Stimulated activated CD4-positive, alpha-beta T cell treated with anti-CD3 and anti-CD28 coated beads, Interleukin-12 subunit alpha, Interleukin-12 subunit beta, amount 100 ng/mL, for 24 hours (primary cell): ENCODE measurements around the gene NUP210.

Source experiments
- DNase-seq, 2 experiments: peaks; one replicate each; pipeline ENCODE4 v3.0.0-alpha.2; 2020; ENCODE audit warnings: low read depth in 2 of 2

Gene NUP210

GRCh38 chr3:13275376-13276005, 144.6 kb downstream of the NUP210 start:
- DNase-seq = no peak

GRCh38 chr3:13274551-13275332, 145.4 kb downstream of the NUP210 start:
- no peak for DNase-seq

DNA sequence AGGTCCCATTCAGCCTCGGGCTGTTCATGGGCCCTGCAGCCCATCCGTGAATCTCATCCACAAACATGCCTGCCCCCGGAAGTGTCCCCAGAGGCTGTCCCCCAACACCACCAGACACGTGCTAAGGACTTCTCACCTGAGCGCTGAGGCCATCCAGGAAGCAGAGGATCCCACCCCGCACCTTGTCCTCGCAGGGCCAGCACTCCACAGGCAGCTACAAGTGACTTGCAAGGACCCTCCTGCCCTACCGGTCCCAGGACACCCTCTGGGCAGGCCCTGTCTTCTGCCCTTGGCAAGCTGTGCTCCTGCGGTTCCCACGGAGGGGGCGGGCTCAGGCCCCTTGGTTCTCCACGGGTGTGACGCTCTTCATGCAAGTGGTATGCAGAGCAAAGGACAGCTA, 146.0 kb downstream of the NUP210 start:
- DNase-seq = no peak

- DNase-seq = no peak
Observed at GRCh38 chr3:13273604-13274105, 146.5 kb downstream of the NUP210 start.

DNA sequence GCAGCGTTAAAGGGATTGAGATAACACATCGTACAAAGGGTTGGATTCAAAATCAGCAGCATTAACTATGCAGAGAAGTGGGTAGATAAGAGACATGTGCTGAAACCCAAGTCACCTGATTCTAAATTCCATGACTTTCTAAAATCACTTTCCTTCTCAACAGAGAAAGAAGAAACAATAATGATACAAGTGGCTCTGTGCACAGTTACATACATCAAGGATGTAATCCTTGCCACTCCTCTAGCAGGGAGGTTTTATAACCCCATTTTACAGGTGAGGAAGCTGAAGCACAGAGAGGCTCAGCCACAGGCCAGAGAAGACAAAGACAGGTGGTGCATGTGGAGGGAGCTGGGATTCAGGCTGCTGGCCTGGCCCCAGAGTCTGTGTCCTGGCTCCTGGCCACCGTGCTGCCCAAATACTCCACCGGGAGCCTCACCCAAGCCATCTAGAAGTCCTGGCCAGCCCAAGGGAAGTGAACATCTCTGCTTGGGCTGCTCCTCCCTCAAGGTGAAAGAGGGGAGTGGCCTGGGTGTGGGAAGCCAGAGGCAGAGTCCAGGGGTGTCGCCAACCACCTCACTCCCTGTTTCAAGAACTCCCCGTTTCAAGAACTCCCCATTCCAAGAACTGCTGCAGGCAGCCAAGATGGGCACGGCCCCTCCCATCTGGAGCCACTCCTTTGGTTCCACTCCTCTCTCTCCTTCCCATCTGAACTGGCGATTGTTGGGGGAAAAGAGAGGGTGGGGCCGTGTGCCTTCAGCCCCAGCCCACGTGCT, 147.1 kb downstream of the NUP210 start:
- no peak for DNase-seq

- DNase-seq = no peak
Observed at GRCh38 chr3:13269711-13270378, 150.3 kb downstream of the NUP210 start.

GRCh38 chr3:13268961-13269441, 151.1 kb downstream of the NUP210 start:
- DNase-seq = no peak

- no peak for DNase-seq
Observed at GRCh38 chr3:13268120-13268519, 152.0 kb downstream of the NUP210 start.

DNA sequence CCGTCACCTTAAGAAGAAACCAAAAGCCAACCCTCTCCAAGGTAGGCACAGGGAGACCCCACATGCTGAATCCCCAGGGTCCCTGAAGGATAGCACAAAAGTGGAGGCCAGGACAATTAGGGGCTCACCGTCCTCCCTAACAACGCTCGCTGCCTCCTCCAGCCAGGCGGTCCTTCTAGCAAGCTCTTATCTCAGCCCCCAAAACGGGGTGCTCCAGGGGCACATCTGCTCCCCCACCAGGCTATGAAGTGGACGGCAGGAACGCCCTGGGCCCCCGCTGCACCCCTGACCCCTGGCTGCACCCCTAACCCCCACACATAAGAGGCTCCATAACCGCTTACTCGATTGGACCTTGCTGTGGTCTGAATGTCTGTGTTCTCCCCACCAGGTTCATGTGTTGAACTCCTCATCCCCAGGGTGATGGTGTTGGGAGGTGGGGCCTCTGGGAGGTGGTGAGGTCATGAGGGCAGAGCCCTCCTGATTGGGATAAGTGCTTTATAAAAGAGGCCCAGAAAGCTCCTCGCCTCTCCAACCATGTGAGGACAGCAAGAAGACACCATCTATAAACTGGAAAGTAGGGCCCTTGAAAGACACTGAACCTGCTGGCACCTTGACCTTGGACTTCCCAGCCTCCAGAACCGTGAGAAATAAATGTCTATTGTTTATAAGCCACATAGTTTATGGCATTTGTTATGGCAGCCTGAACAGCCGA, 153.3 kb downstream of the NUP210 start:
- DNase-seq = no peak
